HuH-7 (cell line): ENCODE data around the gene TAS2R50.

ENCODE experiments used
- DNase-seq: peaks from one replicate; pipeline ENCODE4 v3.0.0; 2011; ENCODE audit warnings: low spot score

The TAS2R50 gene

DNA sequence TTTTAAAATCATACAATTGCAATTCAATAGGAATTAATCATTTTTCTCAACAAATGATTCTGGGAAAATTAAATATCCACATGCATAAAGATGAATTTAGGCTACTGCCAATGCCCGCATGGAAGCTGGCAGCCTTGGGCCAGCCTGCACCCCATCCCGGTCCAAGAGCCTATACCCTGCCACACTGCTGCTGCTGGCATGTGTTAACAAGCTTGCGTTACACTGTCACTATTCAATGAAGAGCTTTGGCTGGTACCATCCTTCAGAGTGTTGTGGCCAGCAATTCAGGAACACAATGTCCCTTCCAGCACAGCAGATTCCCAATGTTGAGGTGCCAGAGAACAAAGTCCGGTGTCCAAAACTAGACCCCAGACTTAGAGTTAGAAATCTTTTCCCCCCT is 34.1 kb downstream of the TAS2R50 start:
- DNase-seq, result no peak

DNA sequence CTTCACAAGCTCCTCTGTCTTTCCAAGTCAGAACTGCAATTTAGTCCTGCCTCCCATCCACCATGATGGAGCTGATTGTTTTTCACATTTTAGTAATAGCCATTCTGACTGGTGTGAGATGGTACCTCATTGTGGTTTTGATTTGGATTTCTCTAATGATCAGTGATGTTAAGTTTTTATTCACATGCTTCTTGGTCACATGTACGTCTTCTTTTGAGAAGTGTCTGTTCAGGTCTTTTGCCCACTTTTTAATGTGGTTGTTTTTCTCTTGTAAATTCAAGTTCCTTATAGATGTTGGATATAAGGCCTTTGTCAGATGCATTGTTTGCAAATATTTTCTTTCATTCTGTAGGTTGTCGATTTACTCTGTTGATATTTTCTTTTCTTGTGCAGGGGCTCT is 43.5 kb downstream of the TAS2R50 start:
- DNase-seq, result no peak

DNA sequence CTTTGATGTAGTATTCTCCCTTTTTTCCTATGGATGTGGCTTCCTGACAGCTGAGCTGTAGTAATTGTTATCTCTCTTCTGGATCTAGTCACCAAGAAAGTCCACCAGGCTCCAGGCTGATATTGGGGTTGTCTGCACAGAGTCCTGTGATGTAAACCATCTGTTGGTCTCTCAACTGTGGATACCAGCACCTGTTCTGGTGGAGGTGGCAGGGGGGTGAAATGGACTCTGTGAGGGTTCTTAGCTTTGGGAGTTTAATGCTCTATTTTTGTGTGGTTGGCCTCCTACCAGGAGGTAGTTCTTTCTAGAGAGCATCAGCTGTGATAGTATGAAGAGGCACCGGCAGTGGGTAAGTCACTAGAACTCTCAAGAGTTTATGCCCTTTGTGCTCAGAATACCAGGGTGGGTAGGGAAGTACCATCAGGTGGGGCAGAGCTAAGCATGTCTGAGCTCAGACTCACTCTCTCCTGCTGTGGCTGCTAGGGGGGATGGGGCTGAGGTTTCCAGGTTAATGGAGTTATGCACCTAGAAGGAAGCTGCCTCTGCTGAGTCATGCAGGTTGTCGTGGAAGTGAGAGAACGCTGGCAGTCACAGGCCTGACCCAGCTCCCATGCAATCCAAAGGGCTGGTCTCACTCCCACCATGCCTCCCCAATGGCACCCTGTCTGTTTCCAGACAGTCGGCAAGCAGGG is 44.6 kb downstream of the TAS2R50 start:
- no peak for DNase-seq

DNA sequence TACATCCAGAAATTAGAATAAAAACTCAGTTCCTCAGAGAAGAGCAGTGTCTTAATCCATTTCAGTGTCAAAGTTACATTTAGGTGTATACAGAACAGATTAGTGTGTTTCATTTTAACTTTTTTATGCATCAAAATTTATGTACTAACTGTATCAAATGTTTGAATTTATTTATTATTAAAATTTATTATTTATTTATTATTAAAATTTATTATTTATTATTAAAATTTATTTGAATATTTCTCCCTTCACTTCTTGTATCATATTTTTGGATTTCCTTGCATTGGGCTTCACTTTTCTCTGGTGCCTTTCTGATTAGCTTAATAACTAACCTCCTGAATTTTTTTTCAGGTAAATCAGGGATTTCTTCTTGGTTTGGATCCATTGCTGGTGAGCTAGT is 45.3 kb downstream of the TAS2R50 start:
- no peak for DNase-seq

DNA sequence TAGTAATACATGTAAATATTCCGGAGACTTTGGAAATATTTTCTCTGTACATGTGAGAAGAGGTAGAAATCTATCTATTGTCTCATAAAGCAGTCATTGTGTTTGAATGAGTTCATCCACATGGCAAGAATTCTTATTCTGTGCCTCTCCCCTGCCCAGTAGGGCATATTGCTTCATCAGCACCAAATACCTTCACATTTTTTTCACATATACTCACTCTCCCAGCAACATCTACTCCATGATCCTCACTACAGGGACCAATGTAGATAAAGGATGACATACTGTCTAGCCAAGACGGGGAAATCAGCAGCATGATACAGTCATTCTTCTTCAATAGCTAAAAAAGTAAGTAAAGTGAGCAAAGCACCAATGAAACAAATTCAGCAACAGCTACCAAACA is 46.3 kb downstream of the TAS2R50 start:
- DNase-seq, result no peak

DNA sequence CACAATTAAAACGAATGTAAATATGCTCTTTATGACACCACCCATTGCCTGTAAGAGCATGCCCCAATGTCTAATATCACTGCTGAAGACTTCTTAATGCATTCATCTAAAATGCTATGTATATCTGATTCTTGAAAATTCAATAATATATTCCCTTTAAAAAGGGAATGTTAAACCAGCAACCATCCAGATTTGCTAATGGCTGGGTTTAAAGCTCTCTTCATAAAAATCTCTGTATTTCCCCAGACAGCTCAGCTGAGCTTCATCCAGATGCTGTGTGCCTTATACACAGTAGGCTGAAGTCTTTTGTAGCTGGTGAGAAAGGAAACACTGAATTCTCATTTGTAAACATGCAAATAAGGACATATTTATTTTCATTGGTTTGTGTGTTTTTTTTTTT is 47.5 kb downstream of the TAS2R50 start, which contains the start of gene TAS2R14:
TAS2R14 (minus strand) TSS at position 101 of the 400 bp plus-strand sequence; CDS start at position 45, 56 bp downstream.
- no peak for DNase-seq

DNA sequence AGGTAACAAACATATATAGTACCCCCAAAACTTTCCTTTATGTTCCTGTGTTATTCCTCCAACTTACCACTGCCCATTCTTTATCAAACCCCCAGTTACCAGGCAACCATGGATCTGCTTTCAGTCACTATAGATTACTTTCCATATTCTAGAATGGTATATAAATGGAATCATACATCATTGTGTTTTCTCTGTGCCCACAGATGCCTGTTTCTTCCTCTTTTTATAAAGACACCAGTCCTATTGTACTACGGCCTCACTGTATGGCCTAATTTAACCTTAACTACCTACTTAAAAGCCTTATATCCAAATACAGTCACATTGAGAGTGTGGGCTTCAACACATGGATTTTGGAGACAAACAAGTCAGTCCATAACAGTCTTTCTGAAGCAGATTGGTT is 50.2 kb downstream of the TAS2R50 start:
- DNase-seq, result no peak
